Mucosa of rectum (tissue), 2 donors: ENCODE results near the gene MANBA.

ENCODE experiments used
- H3K27ac ChIP-seq, 2 donors: one replicate each; pipeline ENCODE4 v1.7.0; 2013; ENCODE audit warnings: inconsistent platforms in 2 of 2, low read depth in 2 of 2, low read length in 2 of 2
- H3K27me3 ChIP-seq, 2 donors: one replicate each; pipeline ENCODE4 v1.7.0; 2013; ENCODE audit warnings: low read length in 2 of 2; ENCODE audit not compliant: control insufficient read depth in 2 of 2, insufficient read depth in 2 of 2
- H3K36me3 ChIP-seq, 2 donors: one replicate each; pipeline ENCODE4 v1.7.0; 2013; ENCODE audit warnings: low read length in 2 of 2; ENCODE audit not compliant: control insufficient read depth in 2 of 2, insufficient read depth in 2 of 2
- H3K4me1 ChIP-seq, 2 donors: one replicate each; pipeline ENCODE4 v1.7.0; 2013; ENCODE audit warnings: low read length in 2 of 2, mild to moderate bottlenecking in 1 of 2; ENCODE audit not compliant: control insufficient read depth in 2 of 2, insufficient read depth in 2 of 2
- H3K4me3 ChIP-seq, 2 donors: one replicate each; pipeline ENCODE4 v1.7.0; 2013; ENCODE audit warnings: low read length in 2 of 2
- H3K9ac ChIP-seq, 2 donors: one replicate each; pipeline ENCODE4 v1.7.0; 2013; ENCODE audit warnings: low read length in 2 of 2, low read depth in 1 of 2, mild to moderate bottlenecking in 1 of 2
- H3K9me3 ChIP-seq, 2 donors: one replicate each; pipeline ENCODE4 v1.7.0; 2013; ENCODE audit warnings: low read length in 2 of 2; ENCODE audit not compliant: control insufficient read depth in 2 of 2
- donor health status: healthy.
- donor health status: Normal muscosa, but diverticular disease.

The MANBA gene

DNA sequence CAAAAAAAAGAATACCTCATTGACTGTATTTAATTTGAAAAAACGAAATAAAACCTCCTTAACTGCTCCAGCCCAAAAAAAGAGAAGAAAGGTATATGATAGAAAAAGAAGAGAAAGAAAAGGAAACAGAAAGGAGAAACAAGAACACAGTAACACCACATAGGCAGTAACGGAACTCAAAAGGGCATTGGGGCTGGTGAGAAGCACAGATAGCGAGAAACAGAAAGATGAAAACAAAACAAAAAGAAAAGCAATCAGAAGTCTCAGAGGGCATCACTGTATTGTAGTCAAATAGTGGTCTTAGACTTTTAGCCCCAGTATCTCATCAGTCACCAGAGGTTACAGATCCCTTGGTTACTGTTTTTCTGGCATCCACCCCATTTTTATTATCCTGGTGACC lies 171.0 kb downstream of the MANBA start:
- H3K4me1 ChIP-seq: no peaks in the 10 kb centered on the region
- H3K27ac ChIP-seq: no peak overlapping the region
- no peaks in the 10 kb centered on the region for H3K27me3 ChIP-seq
- no peaks in the 10 kb centered on the region for H3K9me3 ChIP-seq
- H3K4me3 ChIP-seq: no peak overlapping the region
- no peak overlapping the region for H3K9ac ChIP-seq
- H3K36me3 ChIP-seq: peaks cover 21 to 36% of the 10 kb centered on the region in 2 donors

DNA sequence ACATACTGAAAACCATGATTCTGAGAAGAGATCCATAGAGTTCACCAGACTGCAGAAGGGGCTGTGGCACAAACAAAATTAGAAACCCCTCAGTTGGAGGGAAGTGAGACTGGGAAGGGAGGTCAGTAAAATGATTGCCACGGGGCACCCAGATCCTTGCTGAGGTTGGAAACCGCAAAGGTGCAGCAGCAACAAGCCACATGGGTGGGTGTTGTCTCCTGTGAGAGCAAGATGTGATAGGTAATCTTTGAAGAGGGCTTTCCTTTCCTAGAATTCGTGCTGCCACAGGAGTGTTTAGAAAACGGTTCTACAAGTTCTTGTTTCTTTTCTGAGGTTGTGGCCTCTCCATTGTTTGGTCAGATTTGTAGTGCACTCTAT lies 174.1 kb downstream of the MANBA start:
- Histone ChIP-seq H3K36me3 (peaks cover 36 to 53% of the 10 kb centered on the region in 2 donors), H3K9ac (no peak overlapping the region), H3K27ac (no peak overlapping the region), H3K4me1 (no peaks in the 10 kb centered on the region), H3K9me3 (no peaks in the 10 kb centered on the region), H3K4me3 (no peak overlapping the region), H3K27me3 (no peaks in the 10 kb centered on the region)

DNA sequence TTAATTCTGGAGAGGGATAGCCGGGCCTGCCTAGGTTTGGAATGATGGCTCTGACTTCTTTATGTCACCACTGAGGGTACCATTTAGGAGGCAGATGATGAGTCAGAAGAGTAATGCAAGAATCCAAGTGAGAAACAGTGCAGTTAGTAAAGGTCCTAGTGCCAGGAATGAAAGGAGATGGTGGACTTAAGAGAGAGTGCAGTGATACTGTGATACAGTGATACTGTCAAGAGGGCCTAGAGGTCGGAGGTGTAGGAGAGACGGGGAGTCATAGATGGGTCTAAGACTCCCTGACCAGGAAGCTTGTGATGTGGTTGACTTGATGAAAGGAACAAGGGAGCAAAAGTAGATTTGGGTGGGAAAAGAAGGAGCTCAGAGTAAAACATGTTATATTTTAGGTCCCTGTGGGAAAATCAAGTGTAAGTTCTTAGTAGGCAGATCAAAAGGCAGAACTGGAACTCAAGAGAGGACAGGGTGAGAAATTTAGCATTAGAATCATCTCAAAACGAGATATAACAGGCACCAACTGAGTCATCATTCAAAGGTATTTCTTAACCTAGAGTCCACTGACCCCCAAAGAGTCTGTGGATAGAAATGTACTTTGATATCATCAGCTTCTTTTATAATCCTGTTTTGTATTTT lies 174.6 kb downstream of the MANBA start:
- H3K27ac ChIP-seq: no peak overlapping the region
- no peaks in the 10 kb centered on the region for H3K4me1 ChIP-seq
- H3K27me3 ChIP-seq: no peaks in the 10 kb centered on the region
- no peak overlapping the region for H3K4me3 ChIP-seq
- no peaks in the 10 kb centered on the region for H3K9me3 ChIP-seq
- H3K9ac ChIP-seq: no peak overlapping the region
- H3K36me3 ChIP-seq: peaks cover 36 to 58% of the 10 kb centered on the region in 2 donors

DNA sequence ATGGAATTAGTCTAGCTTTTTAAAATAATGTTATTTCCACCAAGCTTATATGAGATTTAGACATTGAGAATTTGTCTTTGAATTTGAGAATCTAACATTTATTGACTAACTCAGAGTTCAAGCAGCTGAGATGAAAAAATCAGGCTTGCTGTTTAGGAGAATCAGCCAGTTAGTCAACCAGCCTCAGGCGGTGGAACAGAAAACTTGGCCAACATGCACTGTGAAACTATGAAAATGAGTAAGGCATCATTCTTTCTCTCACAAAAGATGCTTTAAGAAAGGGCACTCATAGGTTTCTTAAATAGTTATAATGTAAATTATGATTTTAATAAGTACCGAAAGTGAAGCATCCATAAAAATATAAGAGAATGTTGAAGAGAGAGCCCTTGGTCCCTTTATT lies 175.4 kb downstream of the MANBA start:
- H3K9ac ChIP-seq: no peak overlapping the region
- no peaks in the 10 kb centered on the region for H3K27me3 ChIP-seq
- H3K27ac ChIP-seq: no peak overlapping the region
- peaks cover 38 to 58% of the 10 kb centered on the region in 2 donors for H3K36me3 ChIP-seq
- H3K9me3 ChIP-seq: no peaks in the 10 kb centered on the region
- H3K4me3 ChIP-seq: no peak overlapping the region
- H3K4me1 ChIP-seq: no peaks in the 10 kb centered on the region

DNA sequence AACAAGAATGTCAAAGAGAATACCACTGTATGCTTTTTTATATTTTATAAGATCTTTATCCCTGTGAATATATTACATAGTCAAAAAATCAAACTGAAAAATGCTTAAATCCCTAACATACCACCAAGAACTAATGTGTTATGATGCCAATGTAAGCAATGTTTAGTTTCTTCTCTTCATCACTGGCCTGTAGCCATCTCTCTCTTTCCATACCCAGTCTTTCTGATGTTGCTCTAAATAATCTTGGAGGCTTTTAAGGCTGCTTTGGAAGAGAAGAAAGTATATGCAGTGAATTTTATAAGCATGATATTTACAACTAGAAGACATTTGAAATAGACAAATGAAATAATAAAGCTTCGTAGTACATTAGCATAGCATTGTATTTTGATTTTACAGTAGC lies 176.7 kb downstream of the MANBA start:
- no peak overlapping the region for H3K9ac ChIP-seq
- H3K9me3 ChIP-seq: no peaks in the 10 kb centered on the region
- no peak overlapping the region for H3K27ac ChIP-seq
- peaks cover 35 to 59% of the 10 kb centered on the region in 2 donors for H3K36me3 ChIP-seq
- H3K4me1 ChIP-seq: no peaks in the 10 kb centered on the region
- H3K27me3 ChIP-seq: no peaks in the 10 kb centered on the region
- H3K4me3 ChIP-seq: no peak overlapping the region
